ENCODE measurements around the gene CLCN4.

CLCN4 gene

DNA sequence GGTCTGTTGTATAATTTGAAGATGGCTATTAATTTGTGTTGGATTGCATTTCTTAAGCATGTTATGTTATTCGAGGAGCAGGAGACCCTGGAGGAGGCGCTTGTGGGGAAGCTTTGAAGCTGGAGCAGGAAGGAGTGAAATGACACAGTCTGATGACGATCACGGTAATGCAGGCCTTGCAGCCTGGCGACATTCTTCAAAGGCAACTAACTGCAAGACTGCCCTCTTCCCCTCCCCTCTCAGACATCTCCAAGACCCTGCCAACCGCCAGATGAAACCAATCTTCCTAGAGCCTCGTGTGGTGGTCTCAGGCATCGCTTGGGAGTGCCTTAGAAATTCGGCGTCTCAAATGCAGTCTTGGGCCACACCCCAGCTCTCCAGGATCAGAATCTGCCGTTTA is 16.1 kb downstream of the CLCN4 start:
- TF ChIP-seq, protein P1, sequence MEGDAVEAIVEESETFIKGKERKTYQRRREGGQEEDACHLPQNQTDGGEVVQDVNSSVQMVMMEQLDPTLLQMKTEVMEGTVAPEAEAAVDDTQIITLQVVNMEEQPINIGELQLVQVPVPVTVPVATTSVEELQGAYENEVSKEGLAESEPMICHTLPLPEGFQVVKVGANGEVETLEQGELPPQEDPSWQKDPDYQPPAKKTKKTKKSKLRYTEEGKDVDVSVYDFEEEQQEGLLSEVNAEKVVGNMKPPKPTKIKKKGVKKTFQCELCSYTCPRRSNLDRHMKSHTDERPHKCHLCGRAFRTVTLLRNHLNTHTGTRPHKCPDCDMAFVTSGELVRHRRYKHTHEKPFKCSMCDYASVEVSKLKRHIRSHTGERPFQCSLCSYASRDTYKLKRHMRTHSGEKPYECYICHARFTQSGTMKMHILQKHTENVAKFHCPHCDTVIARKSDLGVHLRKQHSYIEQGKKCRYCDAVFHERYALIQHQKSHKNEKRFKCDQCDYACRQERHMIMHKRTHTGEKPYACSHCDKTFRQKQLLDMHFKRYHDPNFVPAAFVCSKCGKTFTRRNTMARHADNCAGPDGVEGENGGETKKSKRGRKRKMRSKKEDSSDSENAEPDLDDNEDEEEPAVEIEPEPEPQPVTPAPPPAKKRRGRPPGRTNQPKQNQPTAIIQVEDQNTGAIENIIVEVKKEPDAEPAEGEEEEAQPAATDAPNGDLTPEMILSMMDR (IDR thresholded peaks at IDR 0.05; ENCODE audit: borderline replicate concordance, insufficient read depth, low read depth, low read length): no peak
- no peak overlapping the region for H3K4me3 ChIP-seq (ENCODE audit: low read depth, low read length)

DNA sequence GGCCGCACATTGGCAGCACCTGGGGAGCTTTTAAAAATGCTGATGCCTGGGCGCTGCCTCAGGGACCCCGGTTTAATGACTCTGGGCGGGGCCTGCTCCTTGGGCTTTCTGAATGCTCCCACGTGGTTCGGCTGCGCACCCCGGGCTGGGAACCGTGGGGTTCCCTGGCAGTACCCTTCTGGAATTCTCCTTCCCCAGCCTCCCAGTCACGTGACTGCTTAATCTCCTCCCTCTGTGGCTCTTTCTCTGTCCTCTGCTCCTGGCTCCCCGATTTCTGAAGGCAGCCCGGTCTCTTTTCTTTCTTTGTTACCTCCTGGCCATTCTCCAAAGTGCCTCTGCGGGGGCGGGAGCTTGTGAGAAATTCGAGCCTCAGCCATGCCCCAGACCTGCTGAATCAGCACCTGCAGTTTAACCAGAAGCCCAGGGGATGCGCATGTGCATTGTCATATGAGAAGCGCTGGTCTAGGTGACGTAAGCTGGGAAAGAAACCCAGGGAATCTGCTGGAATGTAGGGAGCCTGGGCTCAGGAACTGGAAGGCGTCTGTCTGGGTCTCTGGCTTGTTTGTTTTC is 16.6 kb downstream of the CLCN4 start:
- TF ChIP-seq, protein P1 (IDR thresholded peaks at IDR 0.05; ENCODE audit: borderline replicate concordance, insufficient read depth, low read depth, low read length): no peak

DNA sequence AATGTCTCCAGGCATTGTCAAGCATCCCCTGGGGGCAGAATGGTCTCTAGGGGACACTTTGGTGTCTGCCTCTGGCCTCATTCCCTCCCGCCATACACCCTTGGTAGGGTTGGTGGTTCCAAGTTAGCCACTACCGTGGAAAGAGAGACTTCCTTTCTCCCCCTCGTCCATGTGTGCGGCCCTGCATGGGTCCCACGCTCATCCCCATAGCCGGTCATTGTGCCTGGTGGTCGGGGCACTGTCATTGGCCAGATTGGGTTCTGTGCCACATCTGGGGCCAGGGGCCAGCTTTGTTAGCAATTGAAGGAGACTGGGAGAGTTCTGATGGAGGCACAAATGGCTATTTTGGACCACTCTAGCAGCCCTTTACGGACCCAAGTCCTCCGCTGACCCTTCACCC is 17.3 kb downstream of the CLCN4 start:
- H3K4me3 ChIP-seq (ENCODE audit: low read depth, low read length): no peak overlapping the region
- TF ChIP-seq, protein P1 (IDR thresholded peaks at IDR 0.05; ENCODE audit: borderline replicate concordance, insufficient read depth, low read depth, low read length): no peak

More for the DNA sequence above, 16.6 kb downstream of the CLCN4 start:
- no peak overlapping the region for H3K4me3 ChIP-seq (ENCODE audit: low read depth, low read length)

DNA sequence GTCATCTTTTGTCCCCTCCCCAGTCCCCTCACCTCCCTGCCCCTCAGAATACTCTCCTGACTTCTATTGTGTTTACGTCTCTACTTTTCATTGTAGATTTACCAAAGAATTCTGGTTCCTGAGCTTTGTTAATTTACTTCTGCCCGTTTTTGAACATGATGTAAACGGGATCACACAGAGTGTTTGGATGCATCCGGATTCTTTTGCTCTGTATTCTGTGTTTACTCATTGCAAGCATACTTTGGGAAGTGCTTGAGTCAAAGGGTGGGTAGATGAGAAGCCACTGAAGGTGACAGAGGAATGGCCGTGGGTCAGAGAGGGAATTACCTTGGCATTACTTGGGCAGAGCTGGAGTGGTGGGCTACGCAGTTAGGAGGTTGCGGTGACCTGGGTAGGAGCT is 18.0 kb downstream of the CLCN4 start:
- H3K4me3 ChIP-seq (ENCODE audit: low read depth, low read length): no peak overlapping the region
- TF ChIP-seq, protein P1 (IDR thresholded peaks at IDR 0.05; ENCODE audit: borderline replicate concordance, insufficient read depth, low read depth, low read length): no peak

DNA sequence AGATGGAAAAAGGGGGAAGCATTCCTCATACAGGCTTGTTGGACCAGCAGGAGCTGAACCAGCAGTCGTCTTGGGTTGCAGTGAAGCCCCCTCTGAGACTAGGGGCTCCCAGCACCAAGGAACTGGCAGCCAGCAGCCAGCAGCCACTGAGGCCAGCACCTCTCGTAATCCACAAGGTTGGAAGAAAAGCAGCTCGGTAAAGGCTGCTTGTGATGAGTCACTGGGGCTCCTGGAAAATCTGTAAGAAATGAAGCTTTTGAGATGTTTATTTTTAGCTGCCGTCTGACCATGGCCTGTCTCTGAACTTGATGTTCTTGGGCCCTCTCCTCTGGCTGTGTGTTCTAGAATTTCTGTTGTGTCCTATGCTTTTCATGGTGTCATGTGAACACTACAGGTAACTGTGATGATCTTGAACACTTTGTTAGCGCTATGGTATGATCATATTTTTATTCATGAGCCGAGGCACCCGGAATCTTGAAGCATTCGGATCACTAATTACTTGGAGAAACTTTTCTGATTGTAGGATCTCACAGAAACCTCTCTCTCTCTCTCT is 18.6 kb downstream of the CLCN4 start:
- H3K4me3 ChIP-seq (ENCODE audit: low read depth, low read length): no peak overlapping the region
- TF ChIP-seq, protein P1 (IDR thresholded peaks at IDR 0.05; ENCODE audit: borderline replicate concordance, insufficient read depth, low read depth, low read length): no peak

DNA sequence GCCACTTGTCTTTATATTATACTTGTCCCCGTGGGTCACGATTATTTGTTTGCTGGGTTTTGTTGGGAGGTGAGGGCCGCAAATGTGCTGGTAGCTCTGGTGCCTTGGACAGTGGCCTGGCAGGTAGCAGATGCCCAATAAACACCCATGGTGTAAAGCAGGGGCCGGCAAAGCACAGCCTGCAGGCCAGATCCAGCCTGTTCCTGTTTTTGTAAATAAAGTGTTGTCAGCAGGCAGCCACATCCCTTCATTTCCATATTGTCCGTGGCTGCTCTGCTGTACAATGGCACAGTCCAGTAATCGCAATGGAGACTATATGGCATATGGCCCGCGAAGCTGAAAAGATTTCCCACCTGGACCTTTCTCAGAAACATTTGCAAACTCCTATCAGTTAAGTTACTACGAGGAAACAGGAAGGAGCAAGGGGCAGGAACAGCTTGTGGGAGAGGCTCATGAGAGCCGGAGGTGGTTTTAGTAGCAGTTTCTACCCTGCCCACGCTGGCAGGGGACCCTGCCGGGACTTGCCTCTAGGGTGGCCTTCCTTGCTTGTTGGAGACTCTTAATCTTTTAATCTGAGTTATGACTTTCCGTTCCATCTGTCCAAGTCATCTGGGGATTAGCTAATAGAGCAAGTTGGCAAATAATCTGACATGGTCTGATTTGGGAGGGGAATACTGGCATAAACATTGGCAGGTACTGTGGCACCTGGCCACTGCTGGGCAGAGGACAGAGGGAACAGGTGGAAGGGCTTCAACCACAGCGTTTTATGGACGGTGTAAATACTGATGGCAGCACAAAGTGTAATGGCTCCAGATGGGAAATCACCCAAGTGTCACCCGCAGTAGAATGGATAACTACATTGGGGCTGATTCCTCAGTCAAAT is 19.6 kb downstream of the CLCN4 start:
- TF ChIP-seq, protein P1 (IDR thresholded peaks at IDR 0.05; ENCODE audit: borderline replicate concordance, insufficient read depth, low read depth, low read length): no peak
- no peak overlapping the region for H3K4me3 ChIP-seq (ENCODE audit: low read depth, low read length)

All from GM12875 (cell line).